GM21737 (cell line): ENCODE measurements around the gene RTP5.
"Not testable (repeated sequence)": the region's sequence is repeated elsewhere in the genome, so short reads cannot be mapped to it uniquely, and the experiment has no call there.

ENCODE experiments used
- ATAC-seq: cut with Tn5 transposase; IDR thresholded peaks from one replicate; pipeline ENCODE4 v1.9.1; 2021; ENCODE audit warnings: mild to moderate bottlenecking, moderate library complexity; ENCODE audit not compliant: unreplicated experiment

RTP5 gene

DNA sequence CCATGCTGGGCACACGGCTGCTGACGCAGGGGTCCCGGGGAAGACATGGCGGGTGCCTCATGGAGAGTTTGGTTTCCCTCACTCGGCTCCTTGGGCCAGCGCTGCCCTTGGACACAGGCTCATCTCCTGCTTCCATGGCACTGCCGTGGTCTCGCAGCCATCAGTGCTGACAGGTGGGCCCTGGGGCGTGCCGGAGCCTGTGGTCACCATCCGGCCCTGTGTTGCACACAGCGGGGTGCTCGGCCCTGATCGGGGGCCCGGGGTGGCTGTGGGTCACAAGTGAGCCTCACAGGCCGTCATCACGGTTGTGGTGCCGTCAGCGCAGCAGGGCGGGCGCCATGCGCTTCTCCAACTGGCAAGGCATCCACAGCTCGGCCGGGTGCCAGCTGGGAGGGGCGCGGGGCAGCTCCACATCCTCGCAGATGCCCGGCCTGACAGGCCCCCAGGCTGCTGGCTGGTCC is 582 bp downstream of the RTP5 start:
- no peak for ATAC-seq

DNA sequence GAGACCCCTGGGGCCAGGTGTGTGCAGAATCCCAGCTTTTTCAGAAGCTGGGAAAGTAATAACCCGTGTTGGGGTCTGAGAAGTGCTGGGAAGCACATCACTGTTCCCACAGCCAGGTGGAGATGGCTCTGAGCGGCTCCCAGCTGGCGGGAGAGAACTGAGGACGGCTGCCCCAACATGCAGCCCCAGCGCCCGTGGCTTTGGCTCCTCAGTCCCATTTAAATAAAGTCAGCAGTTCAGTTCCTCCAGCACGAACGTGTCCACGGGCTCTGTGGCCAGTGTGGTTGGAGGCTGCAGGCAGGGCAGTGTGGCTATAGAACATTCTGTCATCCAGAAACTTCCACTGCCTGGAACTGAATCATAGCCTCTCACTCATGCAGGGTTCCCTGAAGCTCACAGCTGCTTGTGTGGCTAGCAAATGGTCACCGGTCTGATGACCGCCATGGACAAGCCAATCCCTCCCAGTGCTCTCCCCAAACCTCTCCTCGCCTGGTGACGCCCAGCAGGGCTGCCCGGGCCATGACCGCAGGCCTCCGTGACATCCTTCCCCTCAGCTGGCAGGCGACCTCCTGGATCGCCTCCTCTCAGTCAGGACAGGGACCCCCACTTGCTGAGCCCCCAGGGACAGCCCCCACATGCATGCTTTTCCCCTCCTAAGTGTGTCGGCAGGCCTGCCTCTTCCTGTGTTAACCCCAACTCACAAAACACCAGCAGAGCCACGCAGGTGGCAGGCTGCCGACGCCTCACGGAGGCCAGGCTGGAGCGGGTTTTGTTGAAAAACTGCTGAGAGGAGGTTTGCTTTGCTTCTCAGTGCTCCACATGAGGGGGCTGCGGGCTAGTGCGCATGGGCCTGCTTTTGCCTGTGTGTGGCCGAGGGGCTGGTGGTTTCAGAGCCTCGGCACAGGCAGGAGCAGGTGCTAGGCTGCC is 1.3 kb downstream of the RTP5 start:
- ATAC-seq = no peak

DNA sequence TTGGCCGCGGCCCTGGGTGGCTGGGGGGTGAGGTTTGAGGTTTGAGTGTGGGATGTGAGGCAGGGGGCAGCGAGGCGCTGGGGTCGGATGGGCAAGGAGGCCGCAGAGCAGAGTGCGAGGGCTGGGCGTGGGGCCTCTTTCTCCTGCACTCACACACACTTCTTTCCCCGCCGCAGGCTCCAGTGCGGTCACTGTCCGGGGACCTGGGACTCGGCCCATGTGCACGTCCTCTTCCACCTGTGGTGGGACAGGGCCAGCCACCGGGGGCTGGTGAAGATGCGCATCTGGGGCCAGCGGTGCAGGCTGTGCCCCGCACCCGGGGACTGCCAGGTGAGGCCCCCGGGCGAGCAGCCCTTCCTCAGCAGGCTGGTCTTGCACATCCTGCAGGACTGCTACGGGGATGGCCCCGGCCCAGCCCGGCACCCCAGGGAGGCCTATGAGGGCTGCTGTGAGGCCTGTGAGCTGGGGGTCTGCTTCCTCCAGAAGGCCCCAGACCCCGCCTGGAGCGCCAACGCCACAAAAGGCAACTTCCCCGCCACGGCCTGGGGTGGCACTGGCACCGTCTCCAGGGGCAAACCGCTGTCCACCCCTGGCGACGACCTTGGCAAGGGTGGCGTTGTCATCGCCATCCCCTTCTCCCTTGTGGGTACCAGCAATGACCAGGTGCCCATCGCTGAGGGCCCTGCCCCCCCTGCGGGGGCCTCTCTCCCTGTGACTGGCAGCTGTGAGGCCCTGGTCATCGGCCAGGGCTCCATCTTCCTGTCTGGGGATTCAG is 2.2 kb downstream of the RTP5 start:
- no peak for ATAC-seq

DNA sequence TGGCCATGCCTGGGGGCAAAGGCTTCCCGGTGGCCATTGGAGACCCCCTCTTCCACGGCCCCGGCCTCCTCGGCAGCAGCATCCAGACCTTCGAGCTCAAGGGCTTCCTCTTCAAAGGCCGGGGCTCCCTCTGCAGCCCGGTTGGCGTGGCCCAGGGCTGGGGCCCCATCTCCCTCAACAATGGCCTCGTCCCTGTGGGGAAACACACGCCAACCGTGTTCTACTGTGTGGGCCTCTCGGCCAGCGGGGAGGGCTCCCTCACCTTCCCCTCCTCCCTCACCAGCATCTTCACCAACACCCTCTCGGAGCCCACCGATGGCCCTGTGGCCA is 2.7 kb downstream of the RTP5 start:
- ATAC-seq = no peak

DNA sequence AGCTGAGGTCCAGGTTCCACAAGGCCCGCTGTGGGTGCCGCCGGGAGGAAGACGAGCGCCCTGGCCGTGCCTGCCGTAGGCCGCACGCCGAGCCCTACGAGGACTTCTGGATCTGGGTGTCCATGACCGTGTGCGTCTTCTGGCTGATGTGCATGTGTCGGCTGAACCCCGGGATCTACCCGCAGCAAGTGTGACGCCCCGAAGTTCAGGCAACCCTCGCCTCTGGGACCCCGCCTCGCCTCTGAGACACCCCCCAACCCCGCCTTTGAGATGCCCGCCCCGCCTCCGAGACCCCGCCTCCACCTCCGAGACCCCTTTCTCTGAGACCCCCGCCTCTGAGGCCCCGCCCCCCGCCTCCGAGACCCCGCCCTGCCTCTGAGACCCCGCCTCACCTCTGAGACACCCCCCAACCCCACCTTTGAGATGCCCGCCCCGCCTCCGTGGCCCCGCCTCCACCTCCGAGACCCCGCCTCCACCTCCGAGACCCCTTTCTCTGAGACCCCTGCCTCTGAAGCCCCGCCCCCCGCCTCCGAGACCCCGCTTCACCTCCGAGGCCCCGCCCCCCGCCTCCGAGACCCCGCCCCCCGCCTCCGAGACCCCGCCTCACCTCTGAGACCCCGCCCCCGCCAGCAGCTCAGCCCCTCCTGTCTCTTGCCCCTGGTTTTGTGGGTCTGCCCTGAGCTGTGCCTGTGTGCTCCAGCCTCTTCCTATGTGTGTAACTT is 3.7 kb downstream of the RTP5 start:
- no peak for ATAC-seq

DNA sequence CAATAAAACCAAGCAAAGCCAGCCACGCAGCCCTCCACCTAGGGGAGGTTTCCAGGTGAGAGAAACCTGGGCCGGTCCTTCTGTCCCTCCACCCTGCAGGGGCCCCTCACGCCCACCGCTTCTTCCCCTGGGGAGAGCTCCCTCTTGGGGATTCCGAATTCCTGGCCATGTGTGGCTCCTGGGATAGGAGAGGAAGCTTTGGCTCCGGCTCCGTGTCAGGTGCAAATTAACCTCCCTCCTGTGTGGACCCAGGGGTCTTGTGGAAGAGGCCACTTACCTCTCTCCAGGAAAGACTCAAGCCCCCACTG is 4.2 kb downstream of the RTP5 start:
- ATAC-seq = no peak

DNA sequence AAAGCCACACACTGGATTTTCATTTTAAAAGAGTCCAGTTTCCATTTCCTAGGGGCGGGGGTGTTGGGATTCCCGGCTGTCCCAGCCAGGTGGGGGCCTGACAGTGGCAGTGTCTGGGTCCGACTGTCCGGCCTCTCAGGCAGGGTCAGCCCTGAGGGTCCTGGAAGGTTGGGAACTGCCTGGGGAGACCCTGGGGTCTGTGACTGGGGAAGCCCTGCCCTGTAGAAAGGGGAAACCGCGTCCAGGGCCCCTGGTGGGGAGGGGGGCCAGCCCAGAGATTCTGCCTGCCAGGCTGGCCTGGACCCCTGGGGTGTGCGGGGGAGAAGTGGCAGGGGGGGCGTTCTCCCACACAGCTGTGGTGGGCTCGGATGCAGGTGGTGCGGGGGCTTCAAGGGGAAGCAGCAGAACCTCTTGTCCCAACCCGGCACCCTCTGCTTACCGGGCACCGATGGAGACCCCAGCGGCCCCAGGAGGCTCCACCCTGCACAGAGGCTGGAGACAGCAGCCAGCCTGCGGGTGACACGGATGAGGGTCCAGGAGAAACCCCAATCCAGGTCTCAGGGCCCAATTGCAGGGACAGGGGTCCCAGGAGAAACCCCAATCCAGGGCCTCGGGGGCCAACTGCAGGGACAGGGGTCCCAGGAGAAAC is 4.9 kb downstream of the RTP5 start:
- ATAC-seq = no peak

DNA sequence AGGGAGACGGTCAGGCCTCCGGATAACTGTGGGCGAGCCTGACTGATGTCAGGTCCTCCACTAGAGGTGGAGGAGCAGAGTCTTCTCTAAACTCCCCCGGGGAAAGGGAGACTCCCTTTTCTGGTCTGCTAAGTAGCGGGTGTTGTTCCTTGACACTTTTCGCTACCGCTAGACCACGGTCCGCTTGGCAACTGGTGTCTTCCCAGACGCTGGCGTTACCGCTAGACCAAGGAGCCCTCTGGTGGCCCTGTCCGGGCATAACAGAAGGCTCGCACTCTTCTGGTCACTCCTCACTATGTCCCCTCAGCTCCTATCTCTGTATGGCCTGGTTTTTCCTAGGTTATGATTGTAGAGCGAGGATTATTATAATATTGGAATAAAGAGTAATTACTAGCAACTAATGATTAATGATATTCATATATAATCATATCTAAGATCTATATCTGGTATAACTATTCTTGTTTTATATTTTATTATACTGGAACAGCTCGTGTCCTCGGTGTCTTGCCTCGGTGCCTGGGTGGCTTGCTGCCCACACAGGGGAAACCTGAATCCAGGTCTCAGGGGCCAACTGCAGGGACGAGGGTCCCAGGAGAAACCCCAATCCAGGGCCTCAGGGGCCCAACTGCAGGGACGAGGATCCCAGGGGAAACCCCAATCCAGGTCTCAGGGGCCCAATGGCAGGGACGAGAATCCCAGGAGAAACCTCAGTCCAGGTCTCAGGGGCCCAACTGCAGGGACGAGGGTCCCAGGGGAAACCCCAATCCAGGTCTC is 6.4 kb downstream of the RTP5 start:
- ATAC-seq = not testable (repeated sequence)

DNA sequence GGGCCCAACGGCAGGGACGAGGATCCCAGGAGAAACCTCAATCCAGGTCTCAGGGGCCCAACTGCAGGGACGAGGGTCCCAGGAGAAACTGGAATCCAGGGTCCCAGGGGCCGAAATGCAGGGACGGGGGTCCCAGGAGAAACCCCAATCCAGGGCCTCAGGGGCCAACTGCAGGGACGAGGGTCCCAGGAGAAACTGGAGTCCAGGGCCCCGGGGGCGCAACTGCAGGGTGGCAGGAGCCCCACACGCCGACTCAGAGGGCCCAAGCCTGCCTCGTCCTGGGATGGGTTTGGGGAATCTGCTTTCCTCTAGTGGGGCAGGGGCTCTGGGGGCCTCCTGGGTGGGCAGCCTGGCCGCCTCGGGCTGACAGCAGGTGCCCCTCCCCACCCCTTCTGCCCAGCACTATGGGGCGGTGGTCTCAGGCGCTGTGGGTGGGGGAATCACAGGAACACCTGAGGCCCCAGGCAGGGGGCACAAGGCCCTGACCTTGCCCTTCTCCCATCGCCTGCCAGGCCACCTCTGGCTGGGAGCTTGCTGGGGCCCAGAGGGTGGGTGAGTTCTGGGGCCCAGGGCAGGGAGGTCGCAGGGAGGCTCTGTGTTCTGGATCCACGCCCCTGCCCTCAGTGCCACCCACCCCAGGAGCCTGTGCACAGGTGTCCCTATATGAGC is 7.1 kb downstream of the RTP5 start:
- no peak for ATAC-seq

DNA sequence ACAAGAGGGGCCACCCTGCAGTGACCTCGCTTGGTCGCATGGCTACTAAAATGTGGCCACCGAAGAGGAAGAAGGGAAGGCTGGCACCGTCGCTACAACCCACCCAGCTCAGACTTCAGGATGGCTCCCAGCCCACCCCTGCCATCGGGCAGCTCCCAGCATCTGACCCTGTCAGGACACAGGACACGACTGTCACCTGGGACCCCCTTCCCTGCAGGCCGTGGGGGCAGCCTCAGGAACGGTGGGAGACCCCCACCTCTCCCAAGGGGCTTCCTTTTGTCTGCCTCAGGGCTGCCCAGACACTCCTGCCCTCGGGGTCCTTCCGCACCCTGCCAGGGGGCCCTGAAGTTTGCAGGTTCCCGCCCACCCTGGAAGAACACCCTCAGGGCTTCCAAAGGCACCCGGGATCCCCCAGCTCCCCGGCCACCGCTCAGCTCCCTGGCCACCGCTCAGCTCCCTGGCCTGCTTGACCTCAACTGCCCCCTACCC is 7.7 kb downstream of the RTP5 start:
- no peak for ATAC-seq

DNA sequence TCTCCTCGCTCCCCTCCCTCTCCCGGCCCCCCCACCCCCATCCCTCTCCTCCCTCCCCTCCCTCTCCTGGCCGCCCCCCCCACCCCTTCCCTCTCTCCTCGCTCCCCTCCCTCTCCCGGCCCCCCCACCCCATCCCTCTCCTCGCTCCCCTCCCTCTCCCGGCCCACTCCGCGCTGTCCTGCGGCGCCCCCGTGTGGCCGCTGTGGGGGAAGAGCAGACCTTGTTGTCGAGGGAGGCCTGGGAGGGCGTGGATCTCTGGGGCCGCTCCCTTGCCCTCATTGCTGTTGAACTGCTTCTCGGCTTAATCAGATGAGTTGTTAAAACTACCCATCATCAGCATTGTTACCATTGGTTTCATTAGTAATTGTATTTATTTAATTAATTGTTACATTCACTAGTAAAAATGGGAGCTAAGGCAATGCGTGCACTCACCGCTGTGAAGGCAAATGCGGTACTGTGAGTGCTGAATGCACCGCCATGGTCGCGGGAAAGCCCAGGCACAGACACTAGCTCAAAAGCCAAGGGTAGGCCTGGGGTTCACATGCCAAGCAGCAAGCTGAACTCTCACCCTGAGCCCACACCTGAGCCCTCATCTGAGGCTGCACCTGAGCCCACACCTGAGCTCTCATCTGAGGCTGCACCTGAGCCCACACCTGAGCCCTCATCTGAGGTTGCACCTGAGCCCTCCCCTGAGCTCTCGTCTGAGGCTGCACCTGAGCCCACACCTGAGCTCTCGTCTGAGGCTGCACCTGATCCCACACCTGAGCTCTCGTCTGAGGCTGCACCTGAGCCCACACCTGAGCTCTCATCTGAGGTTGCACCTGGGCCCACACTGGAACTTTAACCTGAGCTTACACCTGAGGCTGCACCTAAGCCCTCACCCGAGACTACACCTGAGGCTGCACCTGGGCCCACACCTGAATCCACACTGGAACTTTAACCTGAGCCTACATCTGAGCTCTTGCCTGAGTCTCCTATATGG is 8.8 kb downstream of the RTP5 start:
- no peak for ATAC-seq

DNA sequence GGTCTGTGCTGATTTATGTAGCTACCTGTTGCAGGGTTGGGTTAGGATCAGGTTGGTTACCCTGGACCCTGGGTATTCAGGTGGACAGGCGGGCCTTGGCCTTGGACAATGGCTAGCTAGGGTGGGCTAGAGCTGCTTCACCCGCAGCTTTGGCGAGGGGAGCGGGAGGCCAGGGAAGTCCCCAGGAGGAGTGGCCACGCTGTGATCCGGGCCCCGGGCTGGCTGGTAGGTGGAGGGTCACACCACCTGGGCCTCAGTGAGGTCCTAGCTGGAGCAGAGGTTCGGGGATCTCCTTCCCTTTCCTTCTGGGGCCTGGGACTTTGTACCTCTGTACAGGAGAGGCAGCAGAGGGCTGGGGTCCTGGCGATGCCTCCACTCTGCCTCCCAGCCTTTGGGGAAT is 9.8 kb downstream of the RTP5 start:
- no peak for ATAC-seq

DNA sequence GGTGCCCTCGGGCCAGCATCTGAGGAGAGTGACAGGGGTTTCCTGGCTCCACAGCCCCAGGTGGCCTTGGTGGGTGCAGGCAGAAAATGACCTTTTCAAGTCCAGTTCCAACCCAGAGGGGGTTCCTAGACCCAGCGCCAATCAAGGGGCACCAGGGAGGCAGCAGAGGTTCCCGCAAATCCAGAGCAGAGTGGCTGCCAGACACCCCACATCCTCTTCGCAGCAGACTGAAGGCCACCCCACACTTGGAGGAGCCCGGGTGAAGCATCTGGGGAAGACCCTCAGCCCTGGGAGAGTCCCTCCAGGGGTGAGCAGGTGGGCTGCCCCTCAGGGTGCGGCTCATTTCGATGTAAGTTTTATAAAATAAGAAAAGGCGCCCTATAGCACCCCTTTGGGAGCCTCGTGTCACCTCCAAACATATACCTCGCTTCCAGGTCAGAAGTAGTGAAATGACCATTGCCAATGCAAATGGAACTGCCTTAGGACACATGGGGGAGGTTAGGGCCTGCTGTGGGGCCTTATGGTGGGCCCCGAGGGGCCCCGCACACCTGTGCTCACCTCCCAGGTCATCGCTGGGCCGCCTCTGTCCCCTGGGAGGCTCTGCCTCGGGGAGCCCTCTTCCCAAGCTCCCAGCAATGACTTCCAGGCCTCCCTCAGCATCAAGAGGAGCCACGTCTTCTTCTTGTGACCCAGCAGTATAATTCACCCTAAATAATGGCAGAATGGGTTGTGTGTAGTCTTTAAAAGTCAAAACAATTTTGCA is 11.0 kb downstream of the RTP5 start:
- ATAC-seq = no peak

DNA sequence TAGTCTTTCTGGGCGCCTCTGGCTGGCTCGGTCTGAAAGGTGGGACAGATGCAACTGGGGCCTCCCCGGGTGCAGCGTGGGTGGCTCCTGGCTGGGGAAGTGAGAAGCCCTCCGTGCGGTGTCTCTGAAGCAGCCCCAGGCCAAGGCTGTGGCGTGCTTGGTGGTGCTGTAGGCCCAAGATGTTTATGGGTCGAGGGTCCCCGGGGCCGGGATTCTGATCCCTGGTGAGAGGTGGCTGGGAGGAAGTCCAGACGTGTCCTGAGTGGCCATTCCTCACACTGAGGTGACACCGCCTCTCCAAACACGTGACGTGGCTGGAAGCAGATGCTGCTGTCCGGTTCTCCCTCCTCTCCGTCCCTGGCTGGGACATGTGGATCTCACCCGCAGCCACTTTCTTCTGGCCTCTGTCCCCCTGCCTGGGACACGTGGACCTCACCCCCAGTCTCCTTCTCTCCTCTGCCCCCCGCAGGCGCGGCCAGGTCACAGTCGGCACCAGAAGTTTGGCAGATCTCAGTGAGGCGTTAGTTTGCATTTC is 12.6 kb downstream of the RTP5 start:
- ATAC-seq = peak; percentile 44

DNA sequence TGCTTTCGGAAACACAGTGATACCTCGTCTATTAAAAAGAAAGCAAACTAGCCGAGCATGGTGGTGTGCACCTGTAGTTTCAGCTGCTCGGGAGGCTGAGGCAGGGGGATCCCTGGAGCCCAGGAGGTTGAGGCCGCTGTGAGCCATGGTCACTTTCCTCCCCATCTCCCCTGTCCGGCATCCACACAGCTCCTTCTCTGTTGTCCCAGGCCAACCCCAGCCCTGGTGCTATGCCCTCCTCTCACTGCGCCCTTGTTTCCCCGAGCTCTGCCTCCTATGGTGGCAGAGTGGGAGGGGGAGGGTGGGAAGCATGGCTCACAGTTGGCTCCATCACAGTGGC is 15.4 kb downstream of the RTP5 start:
- ATAC-seq = no peak

DNA sequence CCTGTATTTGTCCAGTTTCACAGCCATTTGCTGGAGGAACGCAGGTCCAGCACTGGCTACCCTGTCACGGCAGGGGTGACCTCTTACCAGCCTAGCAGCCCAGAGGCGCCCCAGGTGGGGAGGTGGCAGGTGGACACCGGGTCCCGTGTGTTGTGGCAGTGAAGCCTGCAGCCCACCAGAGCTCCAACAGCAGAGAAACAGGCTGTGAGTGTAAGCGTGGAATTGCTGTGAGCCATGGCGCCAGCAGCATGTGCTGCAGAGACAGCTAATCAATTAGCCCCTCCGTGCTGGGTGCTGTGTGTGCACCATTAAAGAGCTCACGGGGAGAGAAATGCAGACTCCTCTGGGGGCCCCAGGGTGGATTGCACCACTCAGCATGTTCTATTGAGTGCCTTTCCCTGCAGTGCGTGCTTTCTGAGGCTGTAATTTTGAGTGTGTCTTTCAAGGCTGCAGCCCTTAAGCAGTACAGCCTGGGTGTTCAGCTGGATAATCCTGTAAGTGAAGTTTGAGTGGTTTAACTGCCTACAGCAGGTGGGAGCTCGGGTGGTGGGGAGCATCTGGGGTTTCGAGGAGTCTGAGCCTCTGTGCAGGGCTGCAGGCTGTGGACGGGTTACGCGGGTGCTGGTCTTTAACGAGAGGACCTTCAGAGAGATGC is 15.9 kb downstream of the RTP5 start:
- ATAC-seq = no peak

DNA sequence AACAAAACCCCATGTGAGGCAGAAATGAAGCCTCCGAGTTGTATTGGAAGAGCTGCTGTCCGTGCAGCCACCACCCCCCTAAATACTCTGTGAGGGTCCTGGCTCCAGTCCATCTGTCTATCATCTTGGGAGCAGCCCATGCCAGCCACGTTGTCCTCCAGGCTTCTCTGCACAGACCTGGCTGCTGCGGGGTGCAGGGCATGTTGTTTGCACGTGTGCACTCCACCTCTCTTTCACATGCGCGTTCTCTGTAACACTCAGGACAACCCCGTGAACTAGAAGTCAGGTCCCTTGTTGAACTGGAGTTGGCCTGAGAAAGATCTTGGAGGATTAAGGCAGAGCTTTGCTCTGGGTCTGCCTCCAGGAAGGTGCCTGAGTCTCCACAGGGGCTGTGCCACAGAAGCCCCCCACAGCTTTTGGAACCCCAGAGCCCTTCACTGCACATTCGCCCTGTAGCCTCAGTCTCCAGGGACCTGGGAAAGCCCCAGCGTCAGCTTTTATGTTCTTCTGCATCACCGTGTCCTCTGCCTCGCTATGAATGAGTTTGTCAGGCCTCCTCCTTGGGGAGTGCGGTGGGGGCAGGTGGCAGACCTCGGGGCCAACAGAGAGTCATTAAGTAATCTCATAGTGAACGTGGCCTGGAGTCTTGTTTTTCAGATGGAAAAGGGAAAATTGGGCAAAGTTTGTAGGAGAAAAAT is 16.6 kb downstream of the RTP5 start:
- ATAC-seq = no peak
